Body of pancreas (tissue), 4 donors: ENCODE measurements around the gene GPC2.

Experiments
- CTCF ChIP-seq, 7 experiments: fragments of 450-650 bp in 4 of 7; fragments of 200-600 bp in 3 of 7; sonication (generic) in 3 of 7; IDR thresholded peaks; one replicate each; pipeline ENCODE4 v1.5.1; 2016 to 2019; ENCODE audit warnings: antibody characterized with exemption in 7 of 7
- POLR2A ChIP-seq, 3 donors: fragments of 450-650 bp; IDR thresholded peaks; one replicate each; pipeline ENCODE4 v1.6.1; 2016; ENCODE audit warnings: antibody characterized with exemption in 3 of 3, mild to moderate bottlenecking in 2 of 3

- TF ChIP-seq CTCF (IDR thresholded peaks at IDR 0.05) (no peak), POLR2A (IDR thresholded peaks at IDR 0.05) (no peak)
Observed at GRCh38 chr7:100215895-100216294, 38.7 kb upstream of the GPC2 start.
